Lung (tissue), 12 donors: ENCODE results near the gene GRM8. TPM values are rescaled to one million over a fixed set of nuclear protein-coding genes. Genes with fewer than 3 reads are reported as not detected.

Source experiments
- ATAC-seq: fragments of 200-7000 bp; cut with Tn5 transposase; one replicate; pipeline ENCODE4 v1.9.1; 2020; ENCODE audit warnings: moderate number of reproducible peaks; ENCODE audit not compliant: insufficient read depth, low FRiP score
- DNase-seq, 3 donors: peaks; one replicate each; pipeline ENCODE4 v3.0.0-alpha.2; 2013 to 2017
- H3K27ac ChIP-seq, 2 donors: one replicate each; pipeline ENCODE4 v1.5.1; 2013; ENCODE audit warnings: mild to moderate bottlenecking in 2 of 2, moderate library complexity in 2 of 2, control low read depth in 1 of 2, inconsistent platforms in 1 of 2, low read depth in 1 of 2, low read length in 1 of 2
- H3K27me3 ChIP-seq, 3 donors: one replicate each; pipeline ENCODE4 v1.5.1; 2013; ENCODE audit warnings: low read length in 2 of 3; ENCODE audit not compliant: control insufficient read depth in 3 of 3, insufficient read depth in 3 of 3
- H3K36me3 ChIP-seq, 4 donors: one replicate each; pipeline ENCODE4 v1.5.1; 2013; ENCODE audit warnings: low read length in 4 of 4, mild to moderate bottlenecking in 1 of 4, moderate library complexity in 1 of 4; ENCODE audit not compliant: control insufficient read depth in 4 of 4, insufficient read depth in 4 of 4
- H3K4me1 ChIP-seq, 5 donors: one replicate each; pipeline ENCODE4 v1.5.1; 2013; ENCODE audit warnings: low read length in 5 of 5, mild to moderate bottlenecking in 2 of 5, moderate library complexity in 1 of 5; ENCODE audit not compliant: control insufficient read depth in 5 of 5, insufficient read depth in 5 of 5
- H3K4me3 ChIP-seq: one replicate; pipeline ENCODE4 v1.5.1; 2013; ENCODE audit warnings: mild to moderate bottlenecking, control low read depth, moderate library complexity
- H3K9ac ChIP-seq, 2 donors: one replicate each; pipeline ENCODE4 v1.5.1; 2013; ENCODE audit warnings: low read length in 2 of 2, control low read depth in 1 of 2; ENCODE audit not compliant: insufficient read depth in 1 of 2
- H3K9me3 ChIP-seq, 4 donors: one replicate each; pipeline ENCODE4 v1.5.1; 2013; ENCODE audit warnings: low read length in 3 of 4, mild to moderate bottlenecking in 1 of 4, moderate library complexity in 1 of 4; ENCODE audit not compliant: control insufficient read depth in 4 of 4, insufficient read depth in 3 of 4
- WGBS, 2 donors: extraction: QIAGEN DNeasy Blood & Tissue Kit; methylation state at CpG; one replicate each; pipeline ENCODE4 v1.1.7; 2013; 5-methylcytosine and 5-hydroxymethylcytosine counted together
- polyA plus RNA-seq, 2 donors: library from polyadenylated mRNA; stranded (reverse); fragments of 200-250 nt; gene quantifications; one replicate each; pipeline ENCODE4 v1.2.1, GENCODE V29; 2013
- total RNA-seq, 2 donors: library from RNA; depleted of rRNA in 1 of 2; stranded (reverse); fragments of >200 nt in 1 of 2; gene quantifications; one replicate each; pipeline ENCODE4 v1.2.1, GENCODE V29; 2014 to 2021
- TF ChIP-seq, protein P1 (sequence below): IDR thresholded peaks from 2 replicates; pipeline ENCODE4 v1.5.1; 2012; ENCODE audit warnings: mild to moderate bottlenecking; ENCODE audit errors: control extremely low read depth, extremely low read depth
- donor health status: control.
- donor health status: control.
- donor health status: Bipolar disorder and iron deficiency.
- donor health status: healthy.
- donor health status: DM: yes; HTN: yes; CAD: no.

The GRM8 gene
- total and polyA plus RNA-seq, 4 donors = 0.01 to 0.83 (median 0.24) TPM; not detected in 1

GRCh38 chr7:126768836-126769235 lies 483.9 kb downstream of the GRM8 start:
- H3K9me3 ChIP-seq = peaks cover 0 to 2% (median 0%) of the 10 kb centered on the region in 4 donors
- no peak overlapping the region for H3K4me3 ChIP-seq
- no peak overlapping the region for H3K9ac ChIP-seq
- no peaks in the 10 kb centered on the region for H3K4me1 ChIP-seq
- 83% methylated on average over 5 of the region's 5 CpGs for WGBS, 2 donors
- H3K27me3 ChIP-seq = no peaks in the 10 kb centered on the region
- H3K27ac ChIP-seq = no peak overlapping the region
- DNase-seq (no peak), ATAC-seq (no peak)
- H3K36me3 ChIP-seq = no peaks in the 10 kb centered on the region
- TF ChIP-seq, protein P1, sequence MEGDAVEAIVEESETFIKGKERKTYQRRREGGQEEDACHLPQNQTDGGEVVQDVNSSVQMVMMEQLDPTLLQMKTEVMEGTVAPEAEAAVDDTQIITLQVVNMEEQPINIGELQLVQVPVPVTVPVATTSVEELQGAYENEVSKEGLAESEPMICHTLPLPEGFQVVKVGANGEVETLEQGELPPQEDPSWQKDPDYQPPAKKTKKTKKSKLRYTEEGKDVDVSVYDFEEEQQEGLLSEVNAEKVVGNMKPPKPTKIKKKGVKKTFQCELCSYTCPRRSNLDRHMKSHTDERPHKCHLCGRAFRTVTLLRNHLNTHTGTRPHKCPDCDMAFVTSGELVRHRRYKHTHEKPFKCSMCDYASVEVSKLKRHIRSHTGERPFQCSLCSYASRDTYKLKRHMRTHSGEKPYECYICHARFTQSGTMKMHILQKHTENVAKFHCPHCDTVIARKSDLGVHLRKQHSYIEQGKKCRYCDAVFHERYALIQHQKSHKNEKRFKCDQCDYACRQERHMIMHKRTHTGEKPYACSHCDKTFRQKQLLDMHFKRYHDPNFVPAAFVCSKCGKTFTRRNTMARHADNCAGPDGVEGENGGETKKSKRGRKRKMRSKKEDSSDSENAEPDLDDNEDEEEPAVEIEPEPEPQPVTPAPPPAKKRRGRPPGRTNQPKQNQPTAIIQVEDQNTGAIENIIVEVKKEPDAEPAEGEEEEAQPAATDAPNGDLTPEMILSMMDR = no peak

DNA sequence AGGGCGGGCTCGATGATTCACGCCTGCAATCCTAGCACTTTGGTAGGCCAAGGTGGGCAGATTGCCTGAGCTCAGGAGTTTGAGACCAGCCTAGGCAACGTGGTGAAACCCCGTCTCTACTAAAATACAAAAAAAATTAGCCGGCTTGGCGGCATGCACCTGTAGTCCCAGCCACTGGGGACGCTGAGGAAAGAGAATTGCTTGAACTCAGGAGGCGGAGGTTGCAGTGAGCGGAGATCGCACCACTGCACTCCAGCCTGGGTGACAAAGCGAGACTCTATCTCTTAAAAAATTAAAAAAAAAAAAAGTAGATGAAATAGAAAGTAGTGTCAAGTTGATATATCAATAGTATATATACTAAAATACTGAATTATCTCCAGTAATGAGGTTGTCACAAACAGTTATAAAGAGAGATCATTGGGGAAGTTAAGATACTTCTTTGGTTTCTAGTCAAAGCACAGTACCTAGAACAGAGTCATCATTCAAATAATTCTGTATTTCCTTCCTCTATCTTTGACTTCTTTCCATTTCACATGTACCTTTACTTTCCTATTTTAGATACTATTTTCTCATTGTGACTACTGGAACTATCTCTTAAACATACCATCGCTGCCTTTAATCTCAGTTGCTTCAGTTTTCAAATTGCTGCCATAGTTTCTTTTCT lies 491.7 kb downstream of the GRM8 start:
- 81 to 84% methylated on average over 13 of the region's 13 CpGs for WGBS, 2 donors
- DNase-seq (no peak), ATAC-seq (no peak)
- Histone ChIP-seq H3K27ac (no peak overlapping the region), H3K36me3 (no peaks in the 10 kb centered on the region), H3K27me3 (no peaks in the 10 kb centered on the region), H3K9ac (no peak overlapping the region), H3K4me3 (no peak overlapping the region), H3K9me3 (no peaks in the 10 kb centered on the region), H3K4me1 (no peaks in the 10 kb centered on the region)
- TF ChIP-seq, protein P1 = no peak

GRCh38 chr7:126755381-126755780 lies 497.4 kb downstream of the GRM8 start:
- H3K9me3 ChIP-seq = no peaks in the 10 kb centered on the region
- H3K4me3 ChIP-seq = no peak overlapping the region
- no peak overlapping the region for H3K9ac ChIP-seq
- DNase-seq (no peak), ATAC-seq (no peak)
- H3K27me3 ChIP-seq = no peaks in the 10 kb centered on the region
- WGBS, 2 donors = 63 to 73% methylated on average over 3 of the region's 3 CpGs
- no peaks in the 10 kb centered on the region for H3K36me3 ChIP-seq
- no peaks in the 10 kb centered on the region for H3K4me1 ChIP-seq
- H3K27ac ChIP-seq = no peak overlapping the region
- TF ChIP-seq, protein P1 = no peak
